GM23338 (cell line): ENCODE results near the gene TSHZ2. TPM values are rescaled to one million over a fixed set of nuclear protein-coding genes. Genes with fewer than 3 reads are reported as not detected.

Experiments
- ATAC-seq: fragments of 200-7000 bp; cut with Tn5 transposase; 3 replicates; pipeline ENCODE4 v1.9.1; 2020
- DNase-seq: peaks from one replicate; pipeline ENCODE4 v3.0.0-alpha.2; 2015; ENCODE audit warnings: low spot score
- H2AFZ ChIP-seq: fragments of 200-600 bp; sonication (generic); 2 replicates; pipeline ENCODE4 v1.8.0; 2016; ENCODE audit warnings: antibody characterized with exemption, mild to moderate bottlenecking, moderate library complexity
- H3F3A ChIP-seq: fragments of 200-600 bp; sonication (generic); replicated peaks from 2 replicates; pipeline ENCODE4 v1.8.0; 2017; ENCODE audit warnings: antibody characterized with exemption, mixed run types, low read depth
- H3K27ac ChIP-seq: fragments of 200-600 bp; sonication (generic); 2 replicates; pipeline ENCODE4 v1.6.1; 2016; ENCODE audit warnings: low read depth
- H3K27me3 ChIP-seq: fragments of 200-600 bp; sonication (generic); 2 replicates; pipeline ENCODE4 v1.8.0; 2016; ENCODE audit warnings: mild to moderate bottlenecking, mixed run types, moderate library complexity; ENCODE audit not compliant: insufficient read depth
- H3K36me3 ChIP-seq: fragments of 200-600 bp; sonication (generic); 2 replicates; pipeline ENCODE4 v1.8.0; 2016; ENCODE audit warnings: mild to moderate bottlenecking; ENCODE audit not compliant: insufficient read depth
- H3K4me1 ChIP-seq: fragments of 200-600 bp; sonication (generic); 2 replicates; pipeline ENCODE4 v1.8.0; 2016; ENCODE audit warnings: mild to moderate bottlenecking, moderate library complexity; ENCODE audit not compliant: insufficient read depth
- H3K4me2 ChIP-seq: fragments of 200-600 bp; sonication (generic); 2 replicates; pipeline ENCODE4 v1.7.1; 2017; ENCODE audit warnings: mixed run types
- H3K4me3 ChIP-seq: fragments of 200-600 bp; sonication (generic); 2 replicates; pipeline ENCODE4 v1.6.1; 2016; ENCODE audit warnings: mixed run types
- H3K79me2 ChIP-seq: fragments of 200-600 bp; sonication (generic); replicated peaks from 2 replicates; pipeline ENCODE4 v1.8.0; 2017; ENCODE audit warnings: mild to moderate bottlenecking; ENCODE audit not compliant: insufficient read depth
- H3K9me2 ChIP-seq: fragments of 200-600 bp; sonication (generic); 2 replicates; pipeline ENCODE4 v1.8.0; 2017; ENCODE audit not compliant: insufficient read depth
- H4K20me1 ChIP-seq: fragments of 200-600 bp; sonication (generic); replicated peaks from 2 replicates; pipeline ENCODE4 v1.8.0; 2017; ENCODE audit warnings: mild to moderate bottlenecking; ENCODE audit not compliant: insufficient read depth
- H3K27ac Mint-ChIP-seq: 2 replicates; pipeline ENCODE4 v1.8.0; 2020; ENCODE audit warnings: inconsistent platforms, mild to moderate bottlenecking, moderate library complexity, mixed read lengths
- H3K27me3 Mint-ChIP-seq: 3 replicates; pipeline ENCODE4 v1.8.0; 2022; ENCODE audit warnings: low read depth, mild to moderate bottlenecking, moderate library complexity, mixed read lengths, inconsistent platforms; ENCODE audit not compliant: insufficient read depth, poor library complexity
- H3K36me3 Mint-ChIP-seq: 3 replicates; pipeline ENCODE4 v1.8.0; 2021; ENCODE audit warnings: low read depth, mild to moderate bottlenecking, inconsistent platforms, moderate library complexity, mixed read lengths
- H3K4me1 Mint-ChIP-seq: 3 replicates; pipeline ENCODE4 v1.8.0; 2020; ENCODE audit warnings: mild to moderate bottlenecking, inconsistent platforms, mixed read lengths
- H3K4me3 Mint-ChIP-seq: 3 replicates; pipeline ENCODE4 v1.8.0; 2021; ENCODE audit warnings: moderate library complexity, mild to moderate bottlenecking, inconsistent platforms, mixed read lengths
- H3K9me3 Mint-ChIP-seq: 3 replicates; pipeline ENCODE4 v1.8.0; 2020; ENCODE audit warnings: moderate library complexity, mild to moderate bottlenecking, inconsistent platforms, mixed read lengths
- CREB1 ChIP-seq: fragments of 250-450 bp; sonication (Bioruptor Pico); IDR thresholded peaks from 2 replicates; pipeline ENCODE4 v1.5.0; 2020; ENCODE audit warnings: low read depth, mild to moderate bottlenecking, moderate library complexity
- CTCF ChIP-seq, 2 experiments: fragments of 200-600 bp in 1 of 2; sonication (generic) in 1 of 2; conservative IDR thresholded peaks; 2 replicates each; pipeline versions ENCODE4 v1.5.1 to v1.6.1; 2016 to 2017; ENCODE audit warnings: antibody characterized with exemption in 2 of 2, low read depth in 2 of 2, mild to moderate bottlenecking in 2 of 2, moderate library complexity in 1 of 2
- ETS1 ChIP-seq: IDR thresholded peaks from 2 replicates; pipeline ENCODE4 v1.6.1; 2016; ENCODE audit warnings: antibody characterized with exemption
- EZH2 ChIP-seq: fragments of 200-600 bp; sonication (generic); IDR thresholded peaks from one replicate; pipeline ENCODE4 v1.8.0; 2017; ENCODE audit warnings: antibody characterized with exemption, mild to moderate bottlenecking, low read depth; ENCODE audit not compliant: unreplicated experiment
- EZH2phosphoT487 ChIP-seq: fragments of 200-600 bp; sonication (generic); IDR thresholded peaks from one replicate; pipeline ENCODE4 v1.8.1; 2018; ENCODE audit warnings: antibody characterized with exemption; ENCODE audit not compliant: unreplicated experiment
- JUNB ChIP-seq: IDR thresholded peaks from one replicate; pipeline ENCODE4 v1.6.1; 2016; ENCODE audit warnings: antibody characterized with exemption; ENCODE audit not compliant: unreplicated experiment
- NANOG ChIP-seq: IDR thresholded peaks from 2 replicates; pipeline ENCODE4 v1.6.1; 2016; ENCODE audit warnings: antibody characterized with exemption, borderline replicate concordance
- POLR2AphosphoS5 ChIP-seq: IDR thresholded peaks from 2 replicates; pipeline ENCODE4 v1.6.1; 2016; ENCODE audit warnings: antibody characterized with exemption, low read depth
- REST ChIP-seq: IDR thresholded peaks from one replicate; pipeline ENCODE4 v1.6.1; 2018; ENCODE audit warnings: antibody characterized with exemption; ENCODE audit not compliant: unreplicated experiment
- STAT1 ChIP-seq: IDR thresholded peaks from one replicate; pipeline ENCODE4 v1.6.1; 2016; ENCODE audit warnings: antibody characterized with exemption; ENCODE audit not compliant: unreplicated experiment
- ZNF114 ChIP-seq: fragments of 250-450 bp; sonication (Bioruptor Pico); IDR thresholded peaks from 2 replicates; pipeline ENCODE4 v1.5.0; 2020; ENCODE audit warnings: mild to moderate bottlenecking, moderate library complexity
- ZNF331 ChIP-seq: fragments of 250-450 bp; sonication (Bioruptor Pico); IDR thresholded peaks from 2 replicates; pipeline ENCODE4 v1.5.0; 2020; ENCODE audit warnings: low read depth, mild to moderate bottlenecking, moderate library complexity
- ZNF462 ChIP-seq: fragments of 250-450 bp; sonication (Bioruptor Pico); IDR thresholded peaks from 2 replicates; pipeline ENCODE4 v1.5.0; 2020; ENCODE audit warnings: mild to moderate bottlenecking, moderate library complexity
- polyA plus RNA-seq: library from polyadenylated mRNA; unstranded; fragments of >200 nt; fragmentation: Nextera tagmentation; extraction: Ambion mirVana; gene quantifications from 2 replicates; pipeline ENCODE4 v1.2.1, GENCODE V29; 2016
- total RNA-seq: library from RNA; depleted of rRNA; stranded (reverse); fragments of >200 nt; shearing (Covaris generic); gene quantifications from 2 replicates; pipeline ENCODE4 v1.2.3, GENCODE V29; 2014

TSHZ2 gene
- total and polyA plus RNA-seq, 2 experiments from 2014 or later: 0.49 to 1.3 TPM

- Mint-ChIP-seq H3K4me1 (peaks cover 2% of the 10 kb centered on the region; the same call in 2 of the 3 replicates), H3K27ac (no peak overlapping the region), H3K36me3 (peaks cover 13% of the 10 kb centered on the region; the same call in 2 of the 3 replicates), H3K9me3 (peaks cover 28% of the 10 kb centered on the region), H3K4me3 (no peak overlapping the region), H3K27me3 (peaks cover 3% of the 10 kb centered on the region)
- Histone ChIP-seq H3K4me1 (no peaks in the 10 kb centered on the region; the same call in 1 of the 2 replicates), H3K36me3 (0 out of 2 replicates have a peak, but pooled peaks cover 5% of the 10 kb centered on the region), H3K27ac (no peak overlapping the region), H3K4me2 (no peak overlapping the region), H3K79me2 (no peaks in the 10 kb centered on the region), H3K4me3 (no peak overlapping the region), H3F3A (no peaks in the 10 kb centered on the region), H3K27me3 (no peaks in the 10 kb centered on the region), H4K20me1 (no peaks in the 10 kb centered on the region), H2AFZ (no peak overlapping the region), H3K9me2 (0 out of 2 replicates have a peak, but pooled peaks cover 3% of the 10 kb centered on the region)
- ATAC-seq: no peak
- TF ChIP-seq CTCF (conservative IDR thresholded peaks at IDR 0.05; ENCODE audit: low read depth in 2 of 2) (no peak), ETS1 (no peak), ZNF331 (CRISPR knock-in tag) (no peak), ZNF462 (CRISPR knock-in tag) (no peak), REST (no peak), NANOG (no peak), ZNF114 (no peak), STAT1 (no peak), JUNB (no peak), EZH2 (no peak), CREB1 (CRISPR knock-in tag) (no peak), POLR2AphosphoS5 (no peak), EZH2phosphoT487 (no peak)
- DNase-seq: no peak
These were observed 476.3 kb downstream of the TSHZ2 start for GRCh38 chr20:53448426-53448825.
